Measurements from ENCODE around the gene CSNK1D.

The CSNK1D gene

DNA sequence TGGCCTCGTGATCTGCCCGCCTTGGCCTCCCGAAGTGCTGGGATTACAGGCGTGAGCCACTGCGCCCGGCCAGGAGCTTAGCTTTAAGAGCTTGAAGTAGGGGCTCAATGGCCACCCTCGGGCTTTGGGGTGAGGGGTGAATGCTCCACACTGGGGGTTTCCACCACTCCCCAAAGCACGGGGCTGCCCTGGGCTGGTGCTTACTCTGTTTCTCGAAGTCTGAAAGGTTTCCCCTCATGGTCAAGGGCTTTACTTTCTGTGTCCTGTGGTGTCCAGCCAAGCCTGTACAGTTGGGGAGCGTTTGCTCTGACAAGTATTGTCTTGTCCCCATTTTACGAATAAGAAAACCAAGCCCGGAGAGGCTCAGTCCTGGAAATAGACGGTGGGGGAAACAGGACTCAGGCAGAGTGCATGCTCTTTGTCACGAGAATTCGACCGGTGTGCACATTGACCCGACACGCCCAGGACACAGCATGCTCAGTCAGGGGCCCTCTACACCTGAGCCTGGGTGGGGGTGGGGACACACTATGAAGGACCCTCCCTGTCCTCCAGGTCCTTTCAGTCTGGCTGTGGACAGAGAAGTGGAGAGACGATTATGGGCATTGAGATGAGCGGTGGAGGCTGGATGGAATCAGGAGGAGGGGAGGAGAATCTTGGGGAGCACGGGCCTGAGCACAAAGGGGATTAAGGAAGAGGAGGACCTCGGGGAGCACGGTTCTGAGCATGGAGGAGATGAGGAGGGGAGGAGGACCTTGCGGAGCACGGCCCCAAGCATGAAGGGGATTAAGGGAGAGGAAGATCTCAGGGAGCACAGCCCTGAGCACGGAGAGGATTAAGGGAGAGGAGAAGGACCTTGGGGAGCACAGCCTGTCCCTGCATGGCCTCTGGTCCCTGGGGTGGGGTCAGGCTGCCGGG, 36.4 kb upstream of the CSNK1D start:
- no peak for DNase-seq

DNA sequence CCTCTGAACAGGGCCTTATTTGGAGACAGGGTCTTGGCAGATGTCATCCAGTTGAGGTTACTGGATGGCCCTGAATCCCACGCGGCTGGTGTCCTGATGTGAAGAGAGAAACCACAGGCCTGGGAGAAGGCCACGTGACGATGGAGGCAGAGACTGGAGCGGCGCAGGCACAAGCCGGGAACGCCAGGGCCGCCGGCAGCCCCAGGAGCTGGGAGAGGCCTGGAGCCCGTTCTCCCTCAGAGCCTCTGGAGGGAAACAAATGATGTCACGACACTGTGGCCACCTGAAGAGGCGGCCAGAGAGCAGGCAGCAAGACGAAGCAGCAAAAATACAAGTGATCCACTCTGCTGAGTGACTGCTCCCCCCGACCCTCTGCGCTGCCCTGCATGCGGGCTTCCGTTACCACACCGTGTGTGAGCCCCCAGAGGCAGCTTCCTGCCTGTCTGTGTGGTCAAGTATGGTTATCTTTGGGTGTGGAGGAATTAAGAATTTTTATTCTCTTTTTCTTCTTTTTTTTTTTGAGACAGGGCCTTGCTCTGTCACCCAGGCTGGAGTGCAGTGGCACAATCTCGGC, 32.3 kb upstream of the CSNK1D start:
- no peak for DNase-seq

DNA sequence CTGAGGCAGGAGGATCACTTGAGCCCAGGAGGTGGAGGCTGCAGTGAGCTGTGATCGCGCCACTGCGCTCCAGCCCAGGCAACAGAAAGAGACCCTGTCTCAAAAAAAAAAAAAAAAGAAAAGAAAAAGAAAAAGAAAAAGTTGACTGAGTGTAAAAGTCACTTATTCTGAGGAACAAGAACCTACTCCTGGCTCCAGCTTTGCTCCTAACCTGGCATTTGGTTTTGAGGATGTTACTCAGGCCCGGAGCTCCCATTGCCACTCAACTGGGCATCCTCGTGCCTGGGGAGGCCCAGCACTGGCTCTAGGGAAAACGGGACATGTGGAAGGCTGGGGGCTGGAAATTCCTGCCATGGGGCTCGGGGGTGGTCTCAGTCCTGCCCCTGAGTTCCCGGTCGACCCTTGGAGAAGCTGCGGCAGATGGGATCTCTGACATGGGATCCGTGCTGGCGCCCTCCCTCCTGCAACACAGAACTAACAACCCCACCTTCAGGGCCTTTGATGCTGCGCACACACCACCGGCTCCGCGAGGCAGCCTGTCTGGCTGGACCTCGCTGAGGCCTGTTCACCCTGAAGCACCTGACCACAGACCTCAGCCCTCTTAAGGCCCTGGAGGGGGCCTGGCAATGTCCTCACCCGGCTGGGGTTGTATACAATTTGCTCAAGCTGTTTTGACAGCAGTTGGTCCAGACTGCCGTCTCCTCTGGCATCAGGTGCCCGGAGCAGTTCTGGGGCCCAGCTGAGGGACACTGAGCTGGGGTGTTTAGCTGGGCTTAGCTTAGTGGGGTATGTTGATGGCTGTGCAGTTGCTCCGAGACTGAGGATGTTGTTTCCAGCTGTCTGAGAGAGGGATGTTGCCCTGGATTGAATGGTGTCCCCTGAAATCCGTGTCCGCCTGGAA, 31.6 kb upstream of the CSNK1D start:
- DNase-seq, result no peak

DNA sequence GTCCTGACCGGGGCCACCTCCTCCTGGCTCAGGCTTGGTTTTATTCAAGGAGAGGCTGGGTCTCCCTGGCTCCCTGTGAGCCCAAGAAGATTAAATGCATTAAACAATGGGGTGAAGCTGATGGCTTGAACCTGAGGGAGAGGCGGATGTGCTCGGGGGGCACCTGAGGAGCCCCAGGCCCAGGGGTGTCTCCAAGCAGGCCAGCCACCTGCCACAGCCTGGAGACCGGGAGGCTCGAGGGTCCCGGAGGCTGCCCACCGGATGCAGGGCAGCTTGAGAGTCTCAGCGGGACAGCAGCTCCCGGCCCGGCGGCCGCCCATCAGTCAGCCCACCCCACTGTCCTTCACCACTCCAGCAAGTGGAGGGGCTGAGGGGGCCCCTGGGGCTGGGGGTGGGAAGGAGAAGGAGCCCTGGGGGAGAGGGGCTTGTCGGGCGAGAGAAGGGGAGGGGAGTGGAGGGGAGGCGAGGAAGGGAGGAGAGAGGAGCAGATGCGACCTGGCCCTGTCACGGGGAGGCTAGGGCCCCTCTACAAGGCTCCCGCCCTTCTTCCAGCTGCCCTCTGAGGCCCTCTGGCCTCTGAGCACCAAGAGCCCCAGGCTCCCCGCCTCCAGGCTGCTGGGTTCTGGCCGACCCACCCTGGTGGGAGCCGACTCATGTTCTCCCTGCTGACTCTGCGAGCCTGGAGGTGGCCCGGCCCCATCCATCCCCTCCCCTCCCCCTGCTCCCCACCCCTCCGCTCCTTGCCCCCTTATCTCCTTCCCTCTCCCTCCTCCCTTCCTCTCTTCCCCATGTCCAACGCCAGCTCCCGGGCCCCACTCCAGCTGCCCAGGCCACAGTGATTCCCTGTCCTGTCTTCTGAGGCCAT, 30.7 kb upstream of the CSNK1D start:
- DNase-seq, result no peak

DNA sequence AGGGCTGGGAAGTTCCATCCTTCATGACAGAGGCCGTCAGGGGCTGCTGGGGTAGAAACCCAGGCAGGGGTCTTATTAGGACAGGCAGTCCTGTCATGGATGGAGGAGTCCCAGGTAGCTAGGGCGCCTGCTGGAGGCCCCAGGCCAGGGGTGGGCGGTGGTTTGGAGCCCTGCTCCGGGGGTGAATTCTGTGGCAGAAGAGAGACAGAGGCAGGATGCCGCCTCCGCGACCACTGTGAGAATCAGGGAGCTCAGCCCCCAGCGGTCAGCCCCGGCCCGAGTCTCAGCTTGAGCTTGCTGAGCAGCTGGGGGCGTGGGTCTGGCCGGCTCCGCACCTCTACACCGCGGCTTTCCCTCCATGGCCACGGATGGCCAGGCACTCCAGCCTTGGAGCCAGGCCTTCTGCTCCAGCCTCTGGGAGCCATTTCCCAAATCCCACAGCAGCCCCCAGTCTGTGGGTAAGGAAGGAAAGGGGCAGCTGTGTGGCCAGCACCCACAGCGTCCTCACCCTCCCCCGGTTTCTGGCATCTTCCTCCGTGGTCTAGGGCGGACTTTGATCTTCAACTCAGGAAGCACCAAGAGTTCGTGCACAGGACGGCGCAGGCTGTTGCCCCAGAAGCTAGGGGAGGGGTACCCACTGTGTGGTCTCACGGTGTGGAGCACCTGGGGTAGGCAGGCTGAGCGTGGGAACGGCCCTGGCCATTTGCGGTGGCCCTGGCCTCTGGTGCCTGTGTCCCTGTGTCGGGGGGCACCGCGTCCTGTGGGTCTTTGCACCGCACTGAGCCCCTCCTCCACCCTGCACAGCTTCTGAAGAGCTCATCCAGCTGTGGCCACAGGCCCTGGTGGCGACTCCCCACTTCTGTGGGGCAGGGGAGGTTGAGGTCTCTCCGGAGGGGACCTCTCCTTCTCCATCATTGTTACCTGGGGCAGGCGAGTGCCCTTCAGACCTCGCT, 29.8 kb upstream of the CSNK1D start:
- DNase-seq, result no peak

DNA sequence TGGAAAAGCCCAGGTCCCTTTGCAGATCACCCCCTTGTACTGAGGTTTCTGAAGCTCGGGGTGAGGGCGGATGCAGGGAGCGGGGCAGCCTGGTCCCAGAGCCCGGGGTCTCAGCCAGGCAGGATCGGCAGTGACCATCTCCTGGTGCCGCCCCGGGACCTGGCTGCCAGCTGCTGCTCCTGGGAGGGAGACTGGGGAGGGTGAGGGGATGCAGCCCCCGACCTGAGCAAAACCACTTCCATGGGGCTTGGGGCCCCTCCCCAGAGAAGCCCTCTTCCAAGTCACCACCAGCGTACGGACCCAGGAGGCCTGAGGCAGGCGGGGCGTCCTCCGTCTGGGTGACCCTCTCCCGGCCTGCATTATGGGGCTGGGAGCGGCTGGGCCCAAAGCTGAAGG, 29.1 kb upstream of the CSNK1D start:
- DNase-seq, result no peak

DNA sequence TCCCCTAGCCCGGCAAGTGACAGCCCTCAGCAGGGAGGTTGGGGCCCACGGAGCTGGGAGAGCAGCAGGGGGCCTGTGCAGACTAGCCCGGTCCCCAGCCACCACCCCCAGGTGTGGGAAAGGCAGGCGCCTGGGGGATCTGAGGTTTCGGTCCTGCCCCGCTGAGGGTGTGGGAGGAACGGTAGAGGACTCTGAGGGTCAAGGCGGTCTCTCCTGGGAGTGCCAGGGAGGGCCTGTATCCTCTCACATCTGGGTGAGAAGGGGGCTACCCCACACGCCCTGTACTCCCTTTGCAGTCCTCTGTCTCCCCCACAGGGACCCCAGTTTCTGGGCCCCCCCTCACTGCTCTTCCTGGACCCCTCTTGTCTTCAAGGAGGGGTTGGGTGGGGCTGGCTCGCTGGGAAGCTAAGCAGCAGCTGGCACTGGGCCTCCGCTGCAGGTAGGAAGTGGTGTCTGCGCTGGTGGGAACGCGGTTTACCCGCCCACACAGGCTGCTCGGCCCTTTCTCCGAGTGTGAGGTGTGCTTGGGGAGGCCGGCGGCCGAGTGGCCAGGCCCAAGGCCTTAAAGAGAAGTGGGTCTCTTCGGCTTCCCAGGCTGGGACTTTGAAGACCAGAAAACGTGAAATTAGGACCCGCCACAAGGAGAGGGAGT, 28.5 kb upstream of the CSNK1D start:
- no peak for DNase-seq

DNA sequence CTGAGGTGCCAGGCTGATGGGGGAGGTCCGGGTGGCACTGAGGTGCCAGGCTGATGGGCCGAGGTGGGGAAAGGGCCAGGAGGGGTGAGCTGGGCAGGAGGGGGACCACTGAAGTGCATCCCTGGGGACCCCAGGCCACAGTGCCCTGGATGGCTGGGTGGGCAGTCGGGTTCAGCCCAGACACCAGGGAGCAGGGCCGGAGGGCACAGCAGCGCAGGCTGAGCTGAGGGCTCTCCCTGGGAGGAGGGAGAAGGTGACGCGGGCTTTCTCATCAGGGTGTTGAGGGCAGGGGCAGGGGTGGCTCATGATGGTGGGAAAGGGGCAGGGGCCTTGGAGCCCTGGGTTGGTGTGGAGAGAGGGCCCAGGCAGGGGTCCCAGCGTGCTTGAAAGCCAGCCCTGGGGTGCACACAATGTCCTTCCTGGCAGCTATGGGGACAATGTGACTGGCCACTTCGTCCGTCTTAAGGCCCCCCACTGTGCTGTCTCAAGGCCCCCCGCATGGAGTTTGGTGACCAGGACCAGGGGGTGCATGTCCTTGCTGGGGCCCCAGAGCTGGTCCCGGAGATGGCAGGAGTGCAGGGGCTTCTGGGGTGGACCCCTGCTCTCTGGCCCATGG, 27.9 kb upstream of the CSNK1D start:
- DNase-seq, result no peak

DNA sequence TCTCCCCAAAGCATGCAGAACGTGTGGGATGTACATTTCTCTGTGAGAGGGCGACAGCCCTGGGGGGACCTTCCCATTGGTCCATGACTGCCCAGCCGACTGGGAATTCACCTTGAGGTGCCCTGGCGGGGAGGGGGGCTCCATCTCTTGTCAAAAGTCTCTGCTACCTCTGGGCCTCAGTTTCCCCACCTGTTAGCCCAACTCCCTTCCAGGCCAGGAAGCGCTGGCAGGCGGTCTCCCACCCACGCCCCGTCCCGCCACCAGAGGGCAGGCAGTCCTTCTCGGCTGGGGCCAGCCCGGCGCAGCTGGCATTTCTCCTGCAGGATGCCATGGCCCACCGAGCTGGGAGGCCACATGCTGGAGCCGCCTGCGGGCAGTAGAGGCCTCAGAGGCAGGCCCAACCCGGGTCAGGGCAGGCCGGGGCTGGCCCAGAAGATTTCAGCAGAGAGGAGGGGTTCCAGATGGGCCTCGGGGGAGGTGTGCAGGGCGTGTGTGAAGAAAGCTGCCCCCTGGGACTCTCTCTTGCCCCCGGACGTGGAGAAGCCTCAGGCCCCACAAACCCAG, 27.3 kb upstream of the CSNK1D start:
- peak; percentile 47 for DNase-seq

DNA sequence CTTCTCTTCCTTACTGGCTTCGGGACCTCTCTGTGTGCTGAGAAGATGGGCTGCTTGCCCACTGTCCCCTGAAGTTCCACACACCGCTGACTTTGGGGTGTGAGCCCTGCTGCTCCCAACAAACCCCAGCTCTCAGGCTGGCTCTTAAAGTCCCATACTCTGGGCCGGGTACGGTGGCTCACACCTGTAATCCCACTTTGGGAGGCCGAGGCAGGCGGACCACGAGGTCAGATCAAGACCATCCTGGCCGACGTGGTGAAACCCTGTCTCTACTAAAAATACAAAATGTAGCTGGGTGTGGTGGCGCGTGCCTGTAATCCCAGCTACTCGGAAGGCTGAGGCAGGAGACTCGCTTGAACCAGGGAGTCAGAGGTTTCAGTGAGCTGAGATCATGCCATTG, 26.7 kb upstream of the CSNK1D start:
- no peak for DNase-seq

DNA sequence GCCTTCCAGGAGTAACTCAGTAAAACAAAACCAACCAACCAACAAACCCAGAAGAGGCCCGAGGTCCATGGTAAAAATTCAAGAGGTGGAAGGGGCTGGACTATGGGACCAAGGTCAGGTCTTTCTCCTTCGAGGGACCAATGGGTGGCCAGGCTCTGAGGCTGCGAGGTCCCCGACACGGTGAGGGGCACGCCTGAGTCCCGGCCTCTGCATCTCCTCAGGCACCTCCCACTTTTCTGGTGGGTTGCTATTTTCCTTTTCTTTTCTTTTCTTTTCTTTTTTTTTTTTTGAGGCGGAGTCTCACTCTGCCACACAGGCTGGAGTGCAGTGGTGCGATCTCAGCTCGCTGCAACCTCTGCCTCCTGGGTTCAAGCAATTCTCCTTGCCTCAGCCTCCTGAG, 26.0 kb upstream of the CSNK1D start:
- DNase-seq, result no peak

DNA sequence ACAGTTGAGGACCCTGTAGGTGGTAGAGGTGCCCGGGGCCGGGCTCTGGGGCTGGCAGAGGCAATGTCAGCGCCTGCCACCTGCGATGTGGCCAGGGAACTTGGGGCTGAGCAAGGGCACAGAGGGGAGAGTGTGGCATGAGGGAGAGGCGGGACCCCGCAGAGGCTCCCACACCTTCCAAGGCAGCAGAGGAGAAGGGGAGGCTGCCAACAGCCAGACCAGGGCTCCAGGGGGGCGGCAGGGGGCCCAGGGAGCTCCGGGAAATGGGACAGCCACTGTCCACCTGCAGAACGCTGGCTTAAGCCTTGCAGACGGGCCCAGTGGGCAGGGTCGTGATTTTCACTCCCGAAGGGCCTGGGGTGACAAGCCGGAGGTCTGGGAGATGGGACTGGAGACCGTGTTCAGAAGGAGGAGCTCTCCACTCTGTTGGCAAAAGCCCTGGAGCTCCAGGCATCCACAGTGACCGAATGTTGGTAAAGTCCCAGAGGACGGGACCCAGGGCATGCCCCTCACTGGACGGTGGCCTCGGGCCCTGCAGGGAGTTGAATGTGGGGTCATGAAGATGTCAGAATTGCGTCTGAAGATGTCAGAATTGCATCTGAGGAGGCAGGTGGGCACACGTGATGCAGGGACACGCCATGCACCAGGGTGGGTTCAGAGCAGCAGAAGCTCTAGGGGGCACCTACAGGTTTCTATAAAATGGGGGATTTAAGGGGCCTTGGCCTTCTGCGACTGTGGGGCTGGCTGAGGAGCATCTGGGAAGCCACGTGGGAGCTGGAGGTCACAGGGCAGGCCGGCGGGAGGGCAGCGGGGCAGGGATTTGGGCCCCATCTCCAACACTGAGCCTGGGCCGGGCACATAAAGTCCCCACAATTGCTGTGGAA, 25.3 kb upstream of the CSNK1D start:
- no peak for DNase-seq

DNA sequence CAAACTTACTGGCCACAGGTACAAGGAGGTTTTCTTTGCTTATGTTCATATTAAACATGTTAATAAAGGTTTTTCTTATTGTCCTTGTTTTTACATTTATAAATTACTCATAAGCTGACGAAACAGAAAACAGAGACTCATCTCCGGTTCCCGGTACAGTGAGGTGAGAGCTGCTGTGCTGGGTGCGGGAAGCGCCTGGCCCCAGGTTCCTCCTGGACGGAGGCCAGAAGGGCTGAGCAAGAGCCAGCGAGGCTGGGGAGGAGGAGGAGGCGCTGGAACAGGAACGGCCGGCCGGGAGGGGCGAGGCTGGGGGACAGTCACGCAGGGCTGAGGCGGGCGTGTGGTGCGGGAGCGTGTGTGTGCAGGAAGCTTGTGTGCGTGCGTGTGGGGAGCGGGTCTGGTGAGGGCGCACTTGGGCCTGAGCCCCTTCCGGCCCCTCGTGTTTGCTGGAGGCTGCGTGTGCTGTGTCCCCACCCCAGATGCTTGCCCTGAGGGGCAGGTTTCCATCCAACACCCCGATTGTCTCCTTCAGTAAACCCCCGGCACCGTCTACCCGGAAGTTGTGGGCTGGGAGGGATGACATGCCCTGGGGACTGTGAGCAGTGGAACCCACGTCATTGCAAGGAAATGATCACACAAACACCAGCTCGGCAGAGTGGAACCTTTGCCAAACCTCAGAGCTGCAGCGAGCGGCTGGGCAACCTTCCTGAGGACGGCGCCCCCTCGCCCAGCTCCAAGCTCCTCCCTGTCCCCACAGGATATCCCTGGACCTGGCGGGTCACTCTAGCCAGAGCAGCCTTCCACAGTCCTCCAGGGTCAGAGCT, 24.4 kb upstream of the CSNK1D start:
- DNase-seq, result no peak

DNA sequence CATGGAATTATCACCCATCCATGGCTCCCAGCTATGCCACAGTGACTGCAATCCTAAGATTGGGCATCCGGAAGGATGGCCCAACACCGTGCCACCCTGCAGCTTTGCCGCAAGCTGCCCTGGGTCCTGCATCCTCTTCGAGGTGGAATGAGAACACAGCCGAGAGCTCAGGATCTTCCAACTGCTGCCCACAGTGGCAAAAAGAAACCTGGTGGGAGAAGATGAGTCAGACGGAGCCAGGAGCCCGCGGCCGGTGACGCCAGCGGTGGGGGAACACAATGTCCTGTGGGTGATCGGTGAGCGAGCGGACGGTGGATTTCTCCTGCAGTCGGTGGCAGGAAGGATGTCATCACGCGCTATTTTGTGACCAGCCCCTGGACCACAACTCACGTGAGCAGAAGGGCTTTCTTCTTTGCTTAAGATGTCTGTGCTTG, 23.8 kb upstream of the CSNK1D start:
- DNase-seq, result no peak

DNA sequence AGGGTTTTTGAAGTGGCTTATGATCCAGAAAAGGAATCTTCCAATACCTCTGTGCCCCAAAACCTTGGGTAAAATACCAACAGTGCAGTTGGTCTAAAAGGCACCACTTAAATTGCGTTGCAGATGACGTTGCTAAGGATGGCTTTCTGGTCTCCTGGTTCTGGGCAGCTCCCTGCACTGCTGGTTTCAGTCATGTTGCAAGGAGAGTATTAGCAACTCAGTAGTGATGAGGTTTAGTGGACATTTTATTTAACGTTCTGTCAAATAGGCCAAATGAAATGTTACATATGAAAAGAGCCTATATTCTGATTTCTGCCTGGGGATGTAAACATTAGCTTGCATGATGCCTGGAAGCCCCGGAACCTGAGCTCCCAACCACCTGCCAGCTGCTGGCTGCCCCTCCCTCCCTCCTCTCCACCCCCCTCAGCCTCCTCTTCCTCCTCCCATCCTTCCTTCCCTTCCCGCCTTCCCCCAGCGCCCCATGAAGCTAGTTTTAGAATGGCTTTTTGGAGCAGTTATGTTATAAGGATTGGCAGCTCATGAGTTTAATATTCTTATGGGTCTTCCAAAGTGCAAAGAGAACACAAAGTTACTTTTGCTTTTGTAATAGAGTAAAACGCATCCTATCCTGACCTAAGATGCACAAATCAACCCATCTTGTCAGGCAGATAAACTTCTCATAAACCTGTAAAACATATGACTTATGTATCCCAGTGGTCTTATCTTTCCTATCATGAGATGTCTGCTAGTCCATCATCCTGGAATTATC, 23.2 kb upstream of the CSNK1D start:
- no peak for DNase-seq

DNA sequence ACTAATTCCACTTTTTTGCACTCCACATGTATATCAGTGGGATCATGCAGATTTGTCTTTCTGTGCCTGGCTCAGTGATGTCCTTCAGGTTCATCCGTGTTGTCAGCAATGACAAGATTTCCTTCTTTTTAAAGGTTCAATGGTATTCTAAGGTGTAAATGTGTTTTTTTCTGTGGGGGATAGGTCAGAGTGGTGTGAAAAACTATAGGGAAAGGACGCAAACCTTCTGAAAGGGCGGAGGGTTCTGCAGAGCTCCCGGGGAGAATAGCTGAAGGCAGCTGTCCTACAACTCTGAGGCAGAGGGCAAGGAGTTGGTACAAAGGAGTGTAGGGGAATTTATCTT, 21.9 kb upstream of the CSNK1D start:
- DNase-seq, result no peak

DNA sequence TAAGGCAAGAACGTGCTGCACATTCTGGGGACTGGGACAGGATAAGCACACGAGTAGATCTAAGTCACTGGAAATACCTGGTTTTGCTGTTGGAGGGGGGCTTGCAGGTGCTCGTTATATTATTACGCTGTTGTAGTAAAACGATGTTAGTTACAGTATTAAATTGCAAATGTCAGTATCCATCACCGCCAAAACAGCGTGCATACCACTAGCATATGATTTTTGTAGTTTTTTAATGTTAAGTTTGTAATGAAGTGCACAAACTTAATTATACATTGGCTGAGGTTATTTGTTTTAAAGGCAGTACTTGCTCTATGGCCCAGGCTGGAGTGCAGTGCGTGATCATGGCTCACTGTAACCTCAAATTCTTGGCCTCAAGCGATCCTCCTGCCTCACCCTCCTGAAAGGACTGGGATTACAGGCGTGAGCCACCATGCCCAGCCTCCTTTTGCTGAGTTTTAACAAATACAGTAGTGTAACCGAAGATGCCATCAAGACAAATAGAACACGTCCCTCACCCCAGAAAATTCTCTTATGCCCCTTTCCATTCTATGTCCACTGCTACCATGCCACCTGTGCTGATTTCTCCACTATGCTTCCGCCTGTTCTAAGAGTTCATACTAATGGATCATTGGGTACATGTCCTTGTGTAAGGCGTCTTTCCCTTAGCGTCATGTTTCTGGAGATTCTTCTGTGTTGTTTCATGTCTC, 20.7 kb upstream of the CSNK1D start:
- DNase-seq, result no peak
